ENCODE measurements around the gene SYPL1.
"Not testable (repeated sequence)": the region's sequence is repeated elsewhere in the genome, so short reads cannot be mapped to it uniquely, and the experiment has no call there.

DNA sequence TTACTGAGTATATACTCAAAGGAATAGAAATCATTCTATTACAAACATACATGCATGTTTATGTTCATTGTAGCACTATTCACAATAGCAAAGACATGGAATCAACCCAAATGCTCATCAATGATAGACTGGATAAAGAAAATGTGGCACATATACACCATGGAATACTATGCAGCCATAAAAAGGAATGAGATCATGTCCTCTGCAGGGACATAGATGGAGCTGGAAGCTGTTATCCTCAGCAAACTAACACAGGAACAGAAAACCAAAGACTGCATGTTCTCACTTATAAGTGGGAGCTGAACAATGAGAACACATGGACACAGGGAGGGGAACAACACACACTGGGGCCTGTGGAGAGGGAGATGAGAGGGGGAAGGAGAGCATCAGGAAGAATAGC, 26.1 kb upstream of the SYPL1 start:
- TF ChIP-seq MXI1 (conservative IDR thresholded peaks at IDR 0.05; ENCODE audit: poor library complexity, severe bottlenecking); EZH2 (IDR thresholded peaks at IDR 0.05; ENCODE audit: borderline replicate concordance, insufficient read depth, low read length, poor library complexity, severe bottlenecking); POLR2AphosphoS5 (IDR thresholded peaks at IDR 0.05); RAD21 (conservative IDR thresholded peaks at IDR 0.05); TAF1 (IDR thresholded peaks at IDR 0.05; ENCODE audit: low read depth); EP300 (conservative IDR thresholded peaks at IDR 0.05; ENCODE audit: poor library complexity, severe bottlenecking): not testable (repeated sequence)
- TF ChIP-seq, protein P1, sequence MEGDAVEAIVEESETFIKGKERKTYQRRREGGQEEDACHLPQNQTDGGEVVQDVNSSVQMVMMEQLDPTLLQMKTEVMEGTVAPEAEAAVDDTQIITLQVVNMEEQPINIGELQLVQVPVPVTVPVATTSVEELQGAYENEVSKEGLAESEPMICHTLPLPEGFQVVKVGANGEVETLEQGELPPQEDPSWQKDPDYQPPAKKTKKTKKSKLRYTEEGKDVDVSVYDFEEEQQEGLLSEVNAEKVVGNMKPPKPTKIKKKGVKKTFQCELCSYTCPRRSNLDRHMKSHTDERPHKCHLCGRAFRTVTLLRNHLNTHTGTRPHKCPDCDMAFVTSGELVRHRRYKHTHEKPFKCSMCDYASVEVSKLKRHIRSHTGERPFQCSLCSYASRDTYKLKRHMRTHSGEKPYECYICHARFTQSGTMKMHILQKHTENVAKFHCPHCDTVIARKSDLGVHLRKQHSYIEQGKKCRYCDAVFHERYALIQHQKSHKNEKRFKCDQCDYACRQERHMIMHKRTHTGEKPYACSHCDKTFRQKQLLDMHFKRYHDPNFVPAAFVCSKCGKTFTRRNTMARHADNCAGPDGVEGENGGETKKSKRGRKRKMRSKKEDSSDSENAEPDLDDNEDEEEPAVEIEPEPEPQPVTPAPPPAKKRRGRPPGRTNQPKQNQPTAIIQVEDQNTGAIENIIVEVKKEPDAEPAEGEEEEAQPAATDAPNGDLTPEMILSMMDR (IDR thresholded peaks at IDR 0.05; ENCODE audit: poor library complexity, severe bottlenecking) = not testable (repeated sequence)
- TF ChIP-seq, protein P2, sequence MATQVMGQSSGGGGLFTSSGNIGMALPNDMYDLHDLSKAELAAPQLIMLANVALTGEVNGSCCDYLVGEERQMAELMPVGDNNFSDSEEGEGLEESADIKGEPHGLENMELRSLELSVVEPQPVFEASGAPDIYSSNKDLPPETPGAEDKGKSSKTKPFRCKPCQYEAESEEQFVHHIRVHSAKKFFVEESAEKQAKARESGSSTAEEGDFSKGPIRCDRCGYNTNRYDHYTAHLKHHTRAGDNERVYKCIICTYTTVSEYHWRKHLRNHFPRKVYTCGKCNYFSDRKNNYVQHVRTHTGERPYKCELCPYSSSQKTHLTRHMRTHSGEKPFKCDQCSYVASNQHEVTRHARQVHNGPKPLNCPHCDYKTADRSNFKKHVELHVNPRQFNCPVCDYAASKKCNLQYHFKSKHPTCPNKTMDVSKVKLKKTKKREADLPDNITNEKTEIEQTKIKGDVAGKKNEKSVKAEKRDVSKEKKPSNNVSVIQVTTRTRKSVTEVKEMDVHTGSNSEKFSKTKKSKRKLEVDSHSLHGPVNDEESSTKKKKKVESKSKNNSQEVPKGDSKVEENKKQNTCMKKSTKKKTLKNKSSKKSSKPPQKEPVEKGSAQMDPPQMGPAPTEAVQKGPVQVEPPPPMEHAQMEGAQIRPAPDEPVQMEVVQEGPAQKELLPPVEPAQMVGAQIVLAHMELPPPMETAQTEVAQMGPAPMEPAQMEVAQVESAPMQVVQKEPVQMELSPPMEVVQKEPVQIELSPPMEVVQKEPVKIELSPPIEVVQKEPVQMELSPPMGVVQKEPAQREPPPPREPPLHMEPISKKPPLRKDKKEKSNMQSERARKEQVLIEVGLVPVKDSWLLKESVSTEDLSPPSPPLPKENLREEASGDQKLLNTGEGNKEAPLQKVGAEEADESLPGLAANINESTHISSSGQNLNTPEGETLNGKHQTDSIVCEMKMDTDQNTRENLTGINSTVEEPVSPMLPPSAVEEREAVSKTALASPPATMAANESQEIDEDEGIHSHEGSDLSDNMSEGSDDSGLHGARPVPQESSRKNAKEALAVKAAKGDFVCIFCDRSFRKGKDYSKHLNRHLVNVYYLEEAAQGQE (IDR thresholded peaks at IDR 0.05; ENCODE audit: borderline replicate concordance) = not testable (repeated sequence)
